GM12878 (cell line): ENCODE data around the gene TBC1D10A. TPM values are rescaled to one million over a fixed set of nuclear protein-coding genes. Genes with fewer than 3 reads are reported as not detected.

ENCODE experiments used
- BACH1 ChIP-seq: fragments of 450-650 bp; IDR thresholded peaks from 2 replicates; pipeline ENCODE4 v1.6.1; 2017; ENCODE audit warnings: mild to moderate bottlenecking, borderline replicate concordance
- BHLHE40 ChIP-seq, 2 experiments: fragments of 450-650 bp in 1 of 2; IDR thresholded peaks; 2 replicates each; pipeline ENCODE4 v1.6.1; 2011 to 2017; ENCODE audit warnings: low read depth in 2 of 2, borderline replicate concordance in 1 of 2, improper control_type of control experiment in 1 of 2, low read length in 1 of 2, mild to moderate bottlenecking in 1 of 2
- CEBPB ChIP-seq, 2 experiments: fragments of 150-350 bp in 1 of 2; IDR thresholded peaks; 2 replicates each; pipeline ENCODE4 v1.6.1; 2012 to 2014; ENCODE audit warnings: low read depth in 2 of 2, low read length in 2 of 2, borderline replicate concordance in 1 of 2, inconsistent platforms in 1 of 2
- CEBPZ ChIP-seq: fragments of 150-350 bp; IDR thresholded peaks from 2 replicates; pipeline ENCODE4 v1.6.1; 2016; ENCODE audit warnings: low read depth, low read length
- EED ChIP-seq: sonication (generic); IDR thresholded peaks from 2 replicates; pipeline ENCODE4 v1.6.1; 2016; ENCODE audit warnings: antibody characterized with exemption, low read depth
- HDAC6 ChIP-seq: fragments of 200-600 bp; sonication (generic); IDR thresholded peaks from one replicate; pipeline ENCODE4 v1.8.0; 2017; ENCODE audit warnings: antibody characterized with exemption; ENCODE audit not compliant: unreplicated experiment
- MYC ChIP-seq: IDR thresholded peaks from 2 replicates; pipeline ENCODE4 v1.6.1; 2011; ENCODE audit warnings: mild to moderate bottlenecking, low read length, moderate library complexity, inconsistent platforms; ENCODE audit not compliant: insufficient read depth, insufficient replicate concordance, insufficient read length, severe bottlenecking
- NR2C1 ChIP-seq: fragments of 450-650 bp; IDR thresholded peaks from 2 replicates; pipeline ENCODE4 v1.6.1; 2017; ENCODE audit warnings: antibody characterized with exemption, mild to moderate bottlenecking, moderate library complexity
- POU2F2 ChIP-seq: IDR thresholded peaks from 3 replicates; pipeline ENCODE4 v1.6.1; 2011; ENCODE audit warnings: low read depth, mild to moderate bottlenecking, low read length, borderline replicate concordance
- RBBP5 ChIP-seq: fragments of 200-600 bp; sonication (generic); conservative IDR thresholded peaks from 2 replicates; pipeline ENCODE4 v1.6.1; 2016
- RELB ChIP-seq: fragments of 450-650 bp; IDR thresholded peaks from 2 replicates; pipeline ENCODE4 v1.6.1; 2017; ENCODE audit warnings: low read depth, mild to moderate bottlenecking, moderate library complexity
- SMAD1 ChIP-seq: fragments of 450-650 bp; IDR thresholded peaks from 2 replicates; pipeline ENCODE4 v1.6.1; 2018; ENCODE audit warnings: mild to moderate bottlenecking, low read depth; ENCODE audit not compliant: partially characterized antibody
- SUZ12 ChIP-seq: fragments of 200-600 bp; sonication (generic); IDR thresholded peaks from one replicate; pipeline ENCODE4 v1.6.1; 2018; ENCODE audit warnings: antibody characterized with exemption, mild to moderate bottlenecking; ENCODE audit not compliant: unreplicated experiment
- ZBTB33 ChIP-seq: fragments of 450-650 bp; IDR thresholded peaks from 2 replicates; pipeline ENCODE4 v1.6.1; 2017; ENCODE audit warnings: mild to moderate bottlenecking
- ZNF687 ChIP-seq: fragments of 450-650 bp; IDR thresholded peaks from 2 replicates; pipeline ENCODE4 v1.6.1; 2017; ENCODE audit warnings: mild to moderate bottlenecking, moderate library complexity
- polyA plus RNA-seq, 11 experiments: library from polyadenylated mRNA; depleted of rRNA in 4 of 11; unstranded in 6 of 11; stranded (reverse) in 5 of 11; fragments of >200 nt; fragmentation: Nextera tagmentation in 4 of 11; fragmentation: Illumina TruSeq in 1 of 11; extraction: Ambion mirVana in 4 of 11; extraction: Trizol in 1 of 11; gene quantifications; 1 replicate in 1 of 11; 2 replicates in 10 of 11; pipeline versions ENCODE4 v1.2.1 to v1.2.3, GENCODE V29; 2011 to 2016; ENCODE audit warnings: inconsistent platforms in 2 of 11, missing spikeins in 2 of 11, low read depth in 1 of 11
- total RNA-seq, 4 experiments: library from RNA; depleted of rRNA in 3 of 4; stranded (reverse); fragments of >200 nt in 3 of 4; fragmentation: Illumina TruSeq in 1 of 4; extraction: Trizol in 1 of 4; gene quantifications; 2 replicates each; pipeline versions ENCODE4 v1.2.1 to v1.2.3, GENCODE V29; 2013 to 2021

Gene TBC1D10A
- total and polyA plus RNA-seq, 10 of the 15 experiments (the other 5 are each of a cell fraction or from before 2014, with no cell fraction given) = 0.27 to 25.7 (median 15.3) TPM

- peak in 1 of 2 experiments; percentile 71; a peak in 1 of 4 replicates for TF ChIP-seq CEBPB (IDR thresholded peaks at IDR 0.05; ENCODE audit: borderline replicate concordance in 1 of 2, low read depth in 2 of 2, low read length in 2 of 2)
- no peak for TF ChIP-seq SMAD1
- no peak for TF ChIP-seq NR2C1
- no peak for TF ChIP-seq POU2F2
- no peak for TF ChIP-seq EED
- TF ChIP-seq BACH1 = no peak
- TF ChIP-seq RELB = no peak
- peak; percentile 79 for TF ChIP-seq MYC
- TF ChIP-seq RBBP5 = no peak
- no peak for TF ChIP-seq CEBPZ
- peak; percentile 33 to 59; a peak in 2 of 4 replicates for TF ChIP-seq BHLHE40 (IDR thresholded peaks at IDR 0.05; ENCODE audit: borderline replicate concordance in 1 of 2, low read depth in 2 of 2, low read length in 1 of 2)
- TF ChIP-seq SUZ12 = no peak
- TF ChIP-seq ZNF687 = no peak; the same call in 1 of the 2 replicates
- no peak for TF ChIP-seq HDAC6
- no peak for TF ChIP-seq ZBTB33
Measured at GRCh38 chr22:30265823-30266444, 60.8 kb downstream of the TBC1D10A start (continued).
